Measurements from ENCODE around the gene PREX1. TPM values are rescaled to one million over a fixed set of nuclear protein-coding genes. Genes with fewer than 3 reads are reported as not detected.

The PREX1 gene
- total RNA-seq, 1 donor from 2014 or later: 20.8 TPM

- Mint-ChIP-seq H3K9me3 (no peaks in the 10 kb centered on the region), H3K27me3 (peaks cover 3% of the 10 kb centered on the region), H3K4me1 (ENCODE audit: unreplicated experiment) (peaks cover 11% of the 10 kb centered on the region), H3K4me3 (no peak overlapping the region), H3K36me3 (peaks cover 4% of the 10 kb centered on the region), H3K27ac (no peak overlapping the region)
- TF ChIP-seq CTCF (conservative IDR thresholded peaks at IDR 0.05): no peak
- no peak for DNase-seq (ENCODE audit: extremely low spot score, unreplicated experiment)
Observed at GRCh38 chr20:48725555-48725991, 102.2 kb downstream of the PREX1 start.

DNA sequence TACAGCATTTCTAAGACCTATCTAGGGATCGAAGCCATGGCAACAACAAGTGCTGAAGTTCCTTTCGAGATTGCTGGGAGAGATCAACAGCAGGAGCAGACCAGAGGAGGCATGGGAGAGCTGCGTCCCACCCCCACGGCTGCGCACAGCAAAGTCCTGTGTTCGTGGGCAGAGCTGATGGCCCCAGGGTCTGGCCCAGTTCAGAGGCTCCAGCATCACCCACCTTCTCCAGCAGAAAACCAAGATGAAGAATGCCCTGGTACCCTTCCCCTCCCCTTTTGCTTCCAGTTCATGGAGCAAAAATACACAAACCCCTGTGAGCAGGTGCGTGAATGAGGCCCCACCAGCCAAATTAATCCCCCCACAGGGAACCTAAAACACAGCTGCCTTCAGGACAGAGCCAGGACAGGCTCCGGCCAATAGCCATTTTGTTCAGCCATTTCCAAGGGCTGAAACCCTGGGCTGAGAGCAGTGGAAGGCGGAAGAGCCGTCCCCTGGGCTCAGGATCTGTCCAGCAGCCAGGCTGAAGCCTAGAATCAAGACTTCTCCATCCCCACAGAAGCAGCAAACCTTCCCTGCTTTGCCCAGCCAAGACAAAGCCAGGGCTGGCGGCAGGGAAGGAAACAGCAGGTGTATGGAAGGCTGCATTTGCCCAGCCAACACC is 102.8 kb downstream of the PREX1 start:
- TF ChIP-seq CTCF (conservative IDR thresholded peaks at IDR 0.05): no peak
- Mint-ChIP-seq H3K27ac (no peak overlapping the region), H3K9me3 (no peaks in the 10 kb centered on the region), H3K36me3 (peaks cover 4% of the 10 kb centered on the region), H3K27me3 (peaks cover 6% of the 10 kb centered on the region), H3K4me1 (ENCODE audit: unreplicated experiment) (peaks cover 11% of the 10 kb centered on the region), H3K4me3 (no peak overlapping the region)
- DNase-seq (ENCODE audit: extremely low spot score, unreplicated experiment): no peak

- no peak for TF ChIP-seq CTCF (conservative IDR thresholded peaks at IDR 0.05)
- H3K36me3 Mint-ChIP-seq: peaks cover 4% of the 10 kb centered on the region
- DNase-seq (ENCODE audit: extremely low spot score, unreplicated experiment): no peak
- H3K4me1 Mint-ChIP-seq (ENCODE audit: unreplicated experiment): peaks cover 11% of the 10 kb centered on the region
- H3K4me3 Mint-ChIP-seq: no peak overlapping the region
- peaks cover 9% of the 10 kb centered on the region for H3K27me3 Mint-ChIP-seq
- H3K9me3 Mint-ChIP-seq: no peaks in the 10 kb centered on the region
- no peak overlapping the region for H3K27ac Mint-ChIP-seq
Observed at GRCh38 chr20:48724382-48724781, 103.4 kb downstream of the PREX1 start.

GRCh38 chr20:48723308-48724264 is 104.2 kb downstream of the PREX1 start:
- peaks cover 11% of the 10 kb centered on the region for H3K4me1 Mint-ChIP-seq (ENCODE audit: unreplicated experiment)
- no peak for TF ChIP-seq CTCF (conservative IDR thresholded peaks at IDR 0.05)
- DNase-seq (ENCODE audit: extremely low spot score, unreplicated experiment): no peak
- peaks cover 4% of the 10 kb centered on the region for H3K36me3 Mint-ChIP-seq
- H3K4me3 Mint-ChIP-seq: no peak overlapping the region
- H3K27ac Mint-ChIP-seq: no peak overlapping the region
- no peaks in the 10 kb centered on the region for H3K9me3 Mint-ChIP-seq
- H3K27me3 Mint-ChIP-seq: peaks cover 12% of the 10 kb centered on the region

GRCh38 chr20:48722737-48723191 is 105.0 kb downstream of the PREX1 start:
- Mint-ChIP-seq H3K36me3 (peaks cover 4% of the 10 kb centered on the region), H3K9me3 (no peaks in the 10 kb centered on the region), H3K4me1 (ENCODE audit: unreplicated experiment) (peaks cover 11% of the 10 kb centered on the region), H3K4me3 (no peak overlapping the region), H3K27me3 (peaks cover 12% of the 10 kb centered on the region), H3K27ac (no peak overlapping the region)
- no peak for DNase-seq (ENCODE audit: extremely low spot score, unreplicated experiment)
- TF ChIP-seq CTCF (conservative IDR thresholded peaks at IDR 0.05): no peak

Data from type B pancreatic cell (in vitro differentiated cells).